SU-DHL-6 (cell line): ENCODE data around the gene SDR39U1.

Source experiments
- H2AFZ ChIP-seq: fragments of 200-600 bp; sonication (generic); 2 replicates; pipeline ENCODE4 v1.6.1; 2014; ENCODE audit warnings: low read depth, mild to moderate bottlenecking, moderate library complexity, mixed read lengths, antibody characterized with exemption, low read length; ENCODE audit not compliant: severe bottlenecking
- H3F3A ChIP-seq: fragments of 200-600 bp; shearing (Covaris generic); 2 replicates; pipeline ENCODE4 v1.6.0; 2016; ENCODE audit warnings: antibody characterized with exemption, mild to moderate bottlenecking; ENCODE audit not compliant: insufficient read depth
- H3K27ac ChIP-seq: fragments of 200-600 bp; sonication (generic); 2 replicates; pipeline ENCODE4 v1.5.1; 2016; ENCODE audit warnings: low read depth, mild to moderate bottlenecking, low read length, moderate library complexity, mixed read lengths
- H3K27me3 ChIP-seq: fragments of 200-600 bp; sonication (generic), shearing (Covaris generic); 2 replicates; pipeline ENCODE4 v1.6.0; 2014; ENCODE audit warnings: mild to moderate bottlenecking, low read length
- H3K36me3 ChIP-seq: fragments of 200-600 bp; sonication (generic); 2 replicates; pipeline ENCODE4 v1.6.1; 2014; ENCODE audit warnings: mild to moderate bottlenecking, low read length, mixed read lengths
- H3K4me2 ChIP-seq: fragments of 300-600, 200-600 bp; shearing (Covaris generic), sonication (generic); 2 replicates; pipeline ENCODE4 v1.6.0; 2014; ENCODE audit warnings: low read length, low read depth, mild to moderate bottlenecking; ENCODE audit not compliant: poor library complexity, severe bottlenecking
- H3K4me3 ChIP-seq: fragments of 200-600 bp; sonication (generic); 2 replicates; pipeline ENCODE4 v1.5.1; 2014; ENCODE audit warnings: antibody characterized with exemption, low read length, mild to moderate bottlenecking, mixed read lengths; ENCODE audit not compliant: insufficient read depth, poor library complexity, severe bottlenecking
- H3K79me2 ChIP-seq: fragments of 200-600 bp; sonication (generic); 2 replicates; pipeline ENCODE4 v1.6.1; 2014; ENCODE audit warnings: mild to moderate bottlenecking, low read length, moderate library complexity; ENCODE audit not compliant: insufficient read depth
- H3K9ac ChIP-seq: fragments of 200-600 bp; sonication (generic); 2 replicates; pipeline ENCODE4 v1.7.0; 2014; ENCODE audit warnings: mild to moderate bottlenecking, low read length
- H3K9me2 ChIP-seq: fragments of 200-600 bp; sonication (generic); replicated peaks from 2 replicates; pipeline ENCODE4 v1.6.1; 2014; ENCODE audit warnings: low read length; ENCODE audit not compliant: insufficient read depth
- H3K9me3 ChIP-seq: fragments of 200-600 bp; sonication (generic); 2 replicates; pipeline ENCODE4 v1.6.1; 2014; ENCODE audit warnings: low read length, mixed read lengths; ENCODE audit not compliant: insufficient read depth
- H4K20me1 ChIP-seq: fragments of 200-600 bp; sonication (generic); 2 replicates; pipeline ENCODE4 v1.6.1; 2014; ENCODE audit warnings: low read depth, mild to moderate bottlenecking, antibody characterized with exemption, low read length, moderate library complexity, mixed read lengths
- EZH2phosphoT487 ChIP-seq: fragments of 200-600 bp; sonication (generic), shearing (Covaris generic); conservative IDR thresholded peaks from 2 replicates; pipeline ENCODE4 v1.6.1; 2018; ENCODE audit warnings: mild to moderate bottlenecking, antibody characterized with exemption, low read length, moderate library complexity, mixed read lengths
- TF ChIP-seq, protein P1 (sequence below): fragments of 200-600 bp; sonication (generic); IDR thresholded peaks from one replicate; pipeline ENCODE4 v1.5.1; 2017; ENCODE audit warnings: antibody characterized with exemption, mild to moderate bottlenecking, low read length, moderate library complexity; ENCODE audit not compliant: insufficient read depth, poor library complexity, severe bottlenecking

The SDR39U1 gene

DNA sequence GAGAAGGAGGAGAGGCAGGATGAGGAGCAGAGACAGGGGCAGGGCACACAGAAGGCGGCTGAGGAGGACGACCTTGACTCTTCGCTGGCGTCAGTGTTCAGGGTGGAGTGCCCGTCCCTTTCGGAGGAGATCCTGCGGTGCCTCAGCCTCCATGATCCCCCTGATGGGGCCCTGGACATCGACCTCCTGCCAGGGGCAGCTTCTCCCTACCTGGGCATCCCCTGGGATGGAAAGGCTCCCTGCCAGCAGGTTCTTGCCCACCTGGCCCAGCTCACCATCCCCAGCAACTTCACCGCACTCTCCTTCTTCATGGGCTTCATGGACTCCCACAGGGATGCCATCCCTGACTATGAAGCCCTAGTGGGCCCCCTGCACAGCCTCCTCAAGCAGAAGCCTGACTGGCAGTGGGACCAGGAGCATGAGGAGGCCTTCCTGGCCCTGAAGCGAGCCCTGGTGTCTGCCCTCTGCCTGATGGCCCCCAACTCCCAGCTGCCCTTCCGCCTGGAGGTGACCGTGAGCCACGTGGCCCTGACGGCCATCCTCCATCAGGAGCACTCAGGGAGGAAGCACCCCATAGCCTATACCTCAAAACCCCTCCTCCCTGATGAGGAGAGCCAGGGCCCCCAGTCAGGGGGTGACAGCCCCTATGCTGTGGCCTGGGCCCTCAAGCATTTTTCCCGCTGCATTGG lies 27.7 kb downstream of the SDR39U1 start:
- no peak for TF ChIP-seq EZH2phosphoT487
- TF ChIP-seq, protein P1, sequence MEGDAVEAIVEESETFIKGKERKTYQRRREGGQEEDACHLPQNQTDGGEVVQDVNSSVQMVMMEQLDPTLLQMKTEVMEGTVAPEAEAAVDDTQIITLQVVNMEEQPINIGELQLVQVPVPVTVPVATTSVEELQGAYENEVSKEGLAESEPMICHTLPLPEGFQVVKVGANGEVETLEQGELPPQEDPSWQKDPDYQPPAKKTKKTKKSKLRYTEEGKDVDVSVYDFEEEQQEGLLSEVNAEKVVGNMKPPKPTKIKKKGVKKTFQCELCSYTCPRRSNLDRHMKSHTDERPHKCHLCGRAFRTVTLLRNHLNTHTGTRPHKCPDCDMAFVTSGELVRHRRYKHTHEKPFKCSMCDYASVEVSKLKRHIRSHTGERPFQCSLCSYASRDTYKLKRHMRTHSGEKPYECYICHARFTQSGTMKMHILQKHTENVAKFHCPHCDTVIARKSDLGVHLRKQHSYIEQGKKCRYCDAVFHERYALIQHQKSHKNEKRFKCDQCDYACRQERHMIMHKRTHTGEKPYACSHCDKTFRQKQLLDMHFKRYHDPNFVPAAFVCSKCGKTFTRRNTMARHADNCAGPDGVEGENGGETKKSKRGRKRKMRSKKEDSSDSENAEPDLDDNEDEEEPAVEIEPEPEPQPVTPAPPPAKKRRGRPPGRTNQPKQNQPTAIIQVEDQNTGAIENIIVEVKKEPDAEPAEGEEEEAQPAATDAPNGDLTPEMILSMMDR, result no peak
- no peaks in the 10 kb centered on the region for H3F3A ChIP-seq
- H3K36me3 ChIP-seq, result no peaks in the 10 kb centered on the region
- no peak overlapping the region for H3K4me2 ChIP-seq
- H3K79me2 ChIP-seq, result no peaks in the 10 kb centered on the region
- no peaks in the 10 kb centered on the region for H3K9me3 ChIP-seq
- no peak overlapping the region for H2AFZ ChIP-seq
- no peaks in the 10 kb centered on the region for H3K27me3 ChIP-seq
- H4K20me1 ChIP-seq, result no peaks in the 10 kb centered on the region
- H3K4me3 ChIP-seq, result no peak overlapping the region
- no peak overlapping the region for H3K9ac ChIP-seq
- H3K9me2 ChIP-seq, result no peaks in the 10 kb centered on the region
- H3K27ac ChIP-seq, result no peak overlapping the region

DNA sequence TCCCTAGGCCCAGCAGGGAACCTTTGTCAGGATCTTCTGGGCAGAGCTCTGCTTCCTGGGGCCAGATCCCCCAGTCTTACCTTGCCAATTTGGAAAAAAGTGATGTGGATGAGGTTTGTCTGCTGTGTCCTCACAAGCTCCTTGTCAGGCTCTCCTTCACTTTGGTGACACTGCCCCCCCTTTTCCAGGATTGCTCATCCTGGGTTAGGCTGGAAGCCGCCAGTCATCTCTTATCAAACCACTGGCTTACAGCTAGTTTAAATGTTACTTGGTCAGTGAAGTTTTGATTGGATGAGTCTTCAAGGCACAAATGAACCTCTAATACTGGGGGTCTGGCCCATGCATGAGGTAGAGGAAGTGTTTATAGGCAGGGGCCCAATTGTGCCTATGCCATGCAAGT lies 28.5 kb downstream of the SDR39U1 start:
- Histone ChIP-seq H3K4me2 (no peak overlapping the region), H4K20me1 (no peaks in the 10 kb centered on the region), H3K9me2 (no peaks in the 10 kb centered on the region), H3K4me3 (no peak overlapping the region), H3K79me2 (no peaks in the 10 kb centered on the region), H3F3A (no peaks in the 10 kb centered on the region), H3K9me3 (no peaks in the 10 kb centered on the region), H3K27me3 (no peaks in the 10 kb centered on the region), H2AFZ (no peak overlapping the region), H3K36me3 (no peaks in the 10 kb centered on the region), H3K9ac (no peak overlapping the region), H3K27ac (no peak overlapping the region)
- TF ChIP-seq, protein P1, result no peak
- TF ChIP-seq EZH2phosphoT487, result no peak

DNA sequence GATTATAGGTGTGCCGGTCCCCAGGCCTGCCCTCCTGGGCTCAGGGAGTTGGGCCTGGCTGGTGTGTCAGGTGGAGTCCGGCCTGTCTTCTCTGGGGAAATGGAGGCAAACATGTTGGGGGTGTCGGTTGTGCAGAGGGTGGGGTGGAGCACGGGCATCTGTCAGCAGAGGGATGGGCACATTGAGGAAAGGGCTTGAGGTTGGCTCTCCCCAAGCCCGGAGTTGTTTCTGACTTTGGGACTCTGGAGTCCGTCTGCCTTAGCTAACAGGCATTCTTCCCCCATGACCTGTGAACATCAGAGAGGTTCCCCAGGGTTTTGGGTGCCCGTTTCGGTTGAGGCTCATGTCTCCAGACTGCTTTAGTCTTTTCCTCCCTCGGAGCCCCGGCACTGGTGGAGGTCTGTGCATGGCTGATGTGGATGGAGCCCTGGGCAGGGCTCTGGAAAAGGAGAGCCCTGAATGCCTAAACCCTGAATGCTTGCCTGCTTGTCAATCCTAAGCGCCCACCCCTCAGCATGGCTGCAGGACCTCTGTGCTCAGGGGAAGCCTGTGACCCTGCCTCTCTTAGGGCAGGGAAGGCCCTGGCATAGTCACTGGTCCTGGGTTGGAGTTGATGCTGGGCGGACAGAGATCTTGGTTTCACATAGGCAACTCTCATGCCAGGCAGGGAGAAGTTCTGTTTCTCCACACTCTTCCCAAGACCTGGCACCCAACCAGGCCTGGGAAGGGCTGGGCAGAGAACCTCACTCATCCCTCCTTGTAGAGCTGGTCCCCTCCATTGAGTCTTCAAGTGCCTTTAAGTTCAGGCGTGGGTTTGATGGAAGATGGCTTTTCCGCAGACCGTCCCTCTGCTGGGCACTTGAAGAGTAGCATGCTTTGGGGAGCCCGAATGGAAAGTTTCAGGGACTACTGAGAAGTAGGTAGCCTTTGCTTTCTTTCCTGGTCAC lies 30.9 kb downstream of the SDR39U1 start:
- Histone ChIP-seq H2AFZ (no peak overlapping the region), H3F3A (no peaks in the 10 kb centered on the region), H3K4me3 (no peak overlapping the region), H3K27ac (no peak overlapping the region), H4K20me1 (no peaks in the 10 kb centered on the region), H3K9me3 (no peaks in the 10 kb centered on the region), H3K4me2 (no peak overlapping the region), H3K27me3 (no peaks in the 10 kb centered on the region), H3K79me2 (no peaks in the 10 kb centered on the region), H3K9me2 (no peaks in the 10 kb centered on the region), H3K9ac (no peak overlapping the region), H3K36me3 (no peaks in the 10 kb centered on the region)
- TF ChIP-seq, protein P1, result peak; percentile 45
- no peak for TF ChIP-seq EZH2phosphoT487
